KMS-11 (cell line): ENCODE measurements around the gene MRPS5.

Experiments
- H2AFZ ChIP-seq: fragments of 200-600 bp; sonication (generic); 2 replicates; pipeline ENCODE4 v1.6.1; 2016; ENCODE audit warnings: antibody characterized with exemption, mixed run types, low read depth
- H3K27ac ChIP-seq: fragments of 200-600 bp; sonication (generic); 2 replicates; pipeline ENCODE4 v1.6.1; 2016; ENCODE audit warnings: mild to moderate bottlenecking, mixed run types
- H3K27me3 ChIP-seq: fragments of 200-600 bp; sonication (generic); 2 replicates; pipeline ENCODE4 v1.6.1; 2017; ENCODE audit warnings: mild to moderate bottlenecking, low read depth, mixed run types, moderate library complexity; ENCODE audit not compliant: insufficient read depth
- H3K36me3 ChIP-seq: fragments of 200-600 bp; sonication (generic); 2 replicates; pipeline ENCODE4 v1.6.1; 2017; ENCODE audit warnings: mild to moderate bottlenecking, mixed run types; ENCODE audit not compliant: insufficient read depth
- H3K4me1 ChIP-seq: fragments of 200-600 bp; sonication (generic); 2 replicates; pipeline ENCODE4 v1.6.1; 2016; ENCODE audit warnings: mild to moderate bottlenecking, low read depth, mixed run types; ENCODE audit not compliant: poor library complexity, severe bottlenecking
- H3K4me2 ChIP-seq: fragments of 200-600 bp; sonication (generic); 2 replicates; pipeline ENCODE4 v1.7.0; 2016; ENCODE audit warnings: mild to moderate bottlenecking, mixed run types
- H3K4me3 ChIP-seq: fragments of 200-600 bp; sonication (generic); IDR thresholded peaks from 2 replicates; pipeline ENCODE4 v1.6.1; 2017; ENCODE audit warnings: low read depth, low read length, mixed read lengths; ENCODE audit not compliant: insufficient read depth
- H3K79me2 ChIP-seq: fragments of 200-600 bp; sonication (generic); 2 replicates; pipeline ENCODE4 v1.6.1; 2016; ENCODE audit warnings: low read depth, mixed run types; ENCODE audit not compliant: insufficient read depth
- H3K9ac ChIP-seq: fragments of 200-600 bp; sonication (generic); 2 replicates; pipeline ENCODE4 v1.6.1; 2016; ENCODE audit warnings: mild to moderate bottlenecking, mixed run types
- H4K20me1 ChIP-seq: fragments of 200-600 bp; sonication (generic); 2 replicates; pipeline ENCODE4 v1.6.1; 2016; ENCODE audit warnings: mild to moderate bottlenecking, mixed run types; ENCODE audit not compliant: insufficient read depth
- CTCF ChIP-seq: fragments of 200-600 bp; sonication (generic); conservative IDR thresholded peaks from 2 replicates; pipeline ENCODE4 v1.6.1; 2017; ENCODE audit warnings: low read depth, mild to moderate bottlenecking, antibody characterized with exemption, low read length, moderate library complexity, mixed read lengths

Gene MRPS5

GRCh38 chr2:95046371-95047112 is 75.1 kb downstream of the MRPS5 start:
- no peaks in the 10 kb centered on the region for H3K36me3 ChIP-seq
- H3K4me1 ChIP-seq, result no peaks in the 10 kb centered on the region
- H3K4me3 ChIP-seq, result no peak overlapping the region
- H3K4me2 ChIP-seq, result no peak overlapping the region
- H3K9ac ChIP-seq, result no peak overlapping the region
- H3K27me3 ChIP-seq, result no peaks in the 10 kb centered on the region
- H3K79me2 ChIP-seq, result no peaks in the 10 kb centered on the region
- H3K27ac ChIP-seq, result no peak overlapping the region
- no peak for TF ChIP-seq CTCF
- H2AFZ ChIP-seq, result no peak overlapping the region
- H4K20me1 ChIP-seq, result no peaks in the 10 kb centered on the region

- H2AFZ ChIP-seq, result no peak overlapping the region
- H3K4me2 ChIP-seq, result no peak overlapping the region
- no peak for TF ChIP-seq CTCF
- H3K79me2 ChIP-seq, result no peaks in the 10 kb centered on the region
- H3K4me1 ChIP-seq, result no peaks in the 10 kb centered on the region
- H3K4me3 ChIP-seq, result no peak overlapping the region
- H3K36me3 ChIP-seq, result no peaks in the 10 kb centered on the region
- H3K27me3 ChIP-seq, result no peaks in the 10 kb centered on the region
- no peaks in the 10 kb centered on the region for H4K20me1 ChIP-seq
- H3K27ac ChIP-seq, result no peak overlapping the region
- no peak overlapping the region for H3K9ac ChIP-seq
Observed at GRCh38 chr2:95044601-95045000, 77.0 kb downstream of the MRPS5 start.

- Histone ChIP-seq H3K4me2 (no peak overlapping the region), H3K4me1 (no peaks in the 10 kb centered on the region)
Observed at GRCh38 chr2:95043300-95044093, 78.1 kb downstream of the MRPS5 start.

More at GRCh38 chr2:95043300-95044093, 78.1 kb downstream of the MRPS5 start:
- no peaks in the 10 kb centered on the region for H4K20me1 ChIP-seq
- no peaks in the 10 kb centered on the region for H3K36me3 ChIP-seq
- no peaks in the 10 kb centered on the region for H3K79me2 ChIP-seq
- no peak overlapping the region for H3K9ac ChIP-seq
- TF ChIP-seq CTCF, result no peak
- no peak overlapping the region for H3K27ac ChIP-seq
- H2AFZ ChIP-seq, result no peak overlapping the region
- H3K27me3 ChIP-seq, result no peaks in the 10 kb centered on the region
- no peak overlapping the region for H3K4me3 ChIP-seq
